GM21737 (cell line): ENCODE measurements around the gene AAK1.
"Not testable (repeated sequence)": the region's sequence is repeated elsewhere in the genome, so short reads cannot be mapped to it uniquely, and the experiment has no call there.

Source experiments
- ATAC-seq: cut with Tn5 transposase; IDR thresholded peaks from one replicate; pipeline ENCODE4 v1.9.1; 2021; ENCODE audit warnings: mild to moderate bottlenecking, moderate library complexity; ENCODE audit not compliant: unreplicated experiment

Gene AAK1

GRCh38 chr2:69628325-69629021 lies 15.1 kb downstream of the AAK1 start:
- ATAC-seq, result no peak

DNA sequence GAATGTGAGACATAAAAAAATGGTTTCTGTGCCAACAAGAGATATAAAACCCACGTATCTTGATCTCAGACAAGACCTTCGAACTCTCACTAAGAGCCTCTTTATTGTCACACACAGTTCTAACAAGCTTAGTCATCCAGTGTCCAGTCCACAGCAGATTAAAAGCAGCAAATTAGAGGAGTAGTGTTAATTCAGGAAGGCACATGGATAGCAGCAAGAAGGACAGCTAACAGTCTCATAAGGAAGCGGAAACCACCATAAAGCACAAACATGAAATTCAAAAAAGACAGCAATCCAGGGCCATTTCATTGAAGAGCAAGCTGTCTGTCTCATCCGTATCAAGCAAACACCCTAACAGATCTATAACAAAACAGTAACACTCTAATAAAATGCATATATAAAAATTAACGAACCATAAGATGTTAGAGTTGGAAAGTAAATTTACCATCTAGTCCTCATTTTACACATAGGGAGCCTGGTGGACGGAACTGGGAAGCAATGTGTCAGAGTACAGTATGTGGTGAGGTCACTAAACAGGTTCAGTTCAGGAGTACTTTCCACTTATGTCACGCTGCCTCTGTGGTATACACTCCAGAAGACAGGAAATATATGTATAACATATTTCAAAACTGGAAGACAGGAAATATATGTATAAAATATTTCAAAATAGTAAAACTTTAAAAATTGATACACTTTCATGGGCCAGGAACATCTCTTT lies 18.3 kb downstream of the AAK1 start:
- ATAC-seq, result no peak

DNA sequence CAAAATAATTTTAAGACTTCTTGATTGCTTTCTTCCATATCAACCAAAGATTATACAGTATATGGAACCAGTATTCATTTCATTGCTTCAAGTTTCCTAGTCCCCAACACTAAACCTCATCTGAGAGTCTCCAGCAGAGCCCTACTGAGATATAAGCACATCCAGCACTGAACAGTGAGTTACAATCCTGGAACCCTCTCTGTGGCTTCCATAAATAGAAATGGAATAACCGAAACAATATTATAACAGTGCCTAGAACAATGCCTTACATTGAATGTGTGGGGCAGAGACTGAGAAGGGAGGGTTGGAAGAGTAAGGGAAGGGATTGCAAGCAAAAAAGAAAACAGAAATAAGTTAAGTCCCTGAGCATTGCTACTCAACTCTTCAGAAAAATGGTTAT lies 18.9 kb downstream of the AAK1 start:
- ATAC-seq, result no peak

GRCh38 chr2:69624131-69624530 lies 19.4 kb downstream of the AAK1 start:
- no peak for ATAC-seq

GRCh38 chr2:69623236-69623635 lies 20.3 kb downstream of the AAK1 start:
- ATAC-seq, result no peak

- ATAC-seq, result not testable (repeated sequence)
These were observed 20.7 kb downstream of the AAK1 start for GRCh38 chr2:69622805-69623204.

- ATAC-seq, result not testable (repeated sequence)
These were observed 21.5 kb downstream of the AAK1 start for GRCh38 chr2:69622017-69622540.

DNA sequence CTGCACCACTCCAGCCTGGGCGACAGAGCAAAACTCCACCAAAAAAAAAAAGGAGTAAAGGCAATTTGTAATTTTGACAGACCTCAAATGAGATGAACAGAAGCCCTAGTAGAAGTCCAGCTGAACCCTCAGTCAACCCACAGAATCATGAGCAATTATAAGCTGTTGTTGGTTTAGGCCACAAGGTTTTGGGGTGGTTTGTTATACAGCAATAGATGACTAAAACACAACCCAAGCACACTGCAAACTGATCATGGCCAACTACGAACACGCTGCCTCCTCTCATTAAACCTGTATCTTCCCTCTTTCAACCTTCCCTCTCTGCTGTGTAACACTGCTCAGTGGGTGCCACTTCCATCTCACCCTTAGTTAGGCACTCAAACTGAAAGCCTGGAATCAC lies 22.1 kb downstream of the AAK1 start:
- ATAC-seq, result no peak

GRCh38 chr2:69620870-69621269 lies 22.7 kb downstream of the AAK1 start:
- ATAC-seq, result no peak

GRCh38 chr2:69619725-69620124 lies 23.8 kb downstream of the AAK1 start:
- no peak for ATAC-seq

GRCh38 chr2:69618362-69618761 lies 25.2 kb downstream of the AAK1 start:
- ATAC-seq, result no peak

GRCh38 chr2:69617744-69618143 lies 25.8 kb downstream of the AAK1 start:
- ATAC-seq, result no peak

DNA sequence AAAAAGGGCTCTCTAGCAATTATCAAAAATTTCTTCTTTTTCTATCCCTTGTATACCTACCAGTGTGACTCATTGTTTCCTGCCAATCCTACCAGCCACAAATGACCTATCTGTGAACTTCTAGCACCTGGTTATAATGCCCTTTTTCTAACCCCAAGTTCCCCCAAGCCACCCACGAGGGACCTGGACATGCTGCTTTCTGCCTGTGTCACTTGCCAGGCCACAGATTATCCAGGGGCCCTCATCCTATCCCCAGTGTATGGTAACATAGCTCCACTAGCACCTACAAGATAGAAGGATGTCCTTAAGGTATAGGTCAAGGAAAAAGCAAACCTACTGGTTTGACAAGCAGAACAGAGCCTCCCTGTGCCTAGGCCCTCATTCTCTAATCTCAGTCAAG lies 26.8 kb downstream of the AAK1 start:
- ATAC-seq, result no peak

DNA sequence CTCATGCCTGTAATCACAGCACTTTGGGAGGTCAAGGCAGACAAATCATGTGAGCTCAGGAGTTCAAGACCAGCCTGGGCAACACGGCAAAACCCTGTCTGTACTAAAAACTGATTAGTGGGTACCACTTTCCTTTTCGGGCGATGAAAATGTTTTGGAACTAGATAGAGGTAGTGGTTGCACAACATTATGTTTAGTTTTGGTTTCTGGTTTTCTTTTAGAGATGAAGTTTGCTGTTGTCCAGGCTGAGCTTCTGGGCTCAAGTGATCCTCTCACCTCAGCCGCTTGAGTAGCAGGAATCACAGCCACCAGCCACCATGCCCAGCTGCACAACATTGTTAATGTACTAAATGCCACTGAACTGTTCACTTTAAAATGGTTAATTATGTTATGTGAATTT lies 27.6 kb downstream of the AAK1 start:
- ATAC-seq, result no peak

- no peak for ATAC-seq
These were observed 28.4 kb downstream of the AAK1 start for GRCh38 chr2:69615078-69615625.

- ATAC-seq, result no peak
These were observed 30.8 kb downstream of the AAK1 start for GRCh38 chr2:69612707-69613106.

GRCh38 chr2:69612200-69612599 lies 31.3 kb downstream of the AAK1 start:
- ATAC-seq, result no peak

DNA sequence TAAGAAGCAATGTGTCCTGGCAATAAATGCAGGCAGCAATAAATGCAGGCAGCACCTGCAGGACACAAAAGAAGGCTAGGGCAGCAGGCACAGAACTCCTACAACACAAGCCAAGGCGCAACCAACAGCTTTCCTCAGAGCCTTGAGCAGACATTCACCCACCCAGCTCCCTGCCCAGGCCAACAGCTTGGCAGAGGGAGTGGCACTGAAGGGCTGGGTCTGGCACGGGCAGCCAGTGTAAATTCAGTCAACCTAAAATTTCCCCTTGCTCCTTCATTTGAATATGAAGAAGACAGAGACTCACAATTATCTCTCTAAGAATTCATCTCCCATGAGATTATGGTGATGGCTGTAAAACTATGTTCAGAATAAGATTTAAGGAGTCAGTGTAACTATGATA lies 35.4 kb downstream of the AAK1 start:
- no peak for ATAC-seq

DNA sequence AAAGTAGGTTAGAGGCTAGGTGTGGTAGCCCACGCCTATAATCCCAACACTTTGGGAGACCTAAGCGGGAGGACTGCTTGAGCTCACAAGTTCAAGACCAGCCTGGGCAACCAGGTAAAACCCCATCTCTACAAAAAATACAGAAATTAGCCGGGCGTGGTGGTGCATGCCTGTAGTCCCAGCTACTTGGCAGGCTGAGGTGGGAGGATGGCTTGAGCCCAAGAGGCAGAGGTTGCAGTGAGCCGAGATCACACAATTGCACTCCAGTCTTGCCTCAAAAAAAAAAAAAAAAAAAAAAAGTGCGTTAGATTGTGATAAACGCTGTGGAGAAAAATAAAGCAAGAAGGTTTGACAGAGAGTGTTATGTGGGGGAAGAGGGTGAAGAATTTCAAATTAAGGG lies 36.8 kb downstream of the AAK1 start:
- not testable (repeated sequence) for ATAC-seq

DNA sequence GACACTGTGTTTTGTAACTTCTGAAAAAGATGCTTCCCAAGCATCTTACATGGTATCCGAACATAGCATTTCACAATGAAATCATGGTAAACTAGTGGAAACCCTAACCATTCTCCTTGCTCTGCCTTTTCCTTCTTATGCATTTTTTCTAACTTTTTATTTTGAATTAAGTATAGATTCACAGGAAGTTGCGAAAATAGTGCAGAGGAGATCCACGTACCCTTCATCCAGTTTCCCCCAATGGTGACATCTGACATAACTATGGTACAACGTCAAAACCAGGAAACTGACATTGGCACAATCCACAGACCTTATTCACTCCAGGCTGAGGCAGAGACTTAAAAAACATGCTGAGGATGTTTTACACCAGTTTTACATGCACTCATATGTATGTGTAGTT lies 38.3 kb downstream of the AAK1 start:
- ATAC-seq, result no peak

DNA sequence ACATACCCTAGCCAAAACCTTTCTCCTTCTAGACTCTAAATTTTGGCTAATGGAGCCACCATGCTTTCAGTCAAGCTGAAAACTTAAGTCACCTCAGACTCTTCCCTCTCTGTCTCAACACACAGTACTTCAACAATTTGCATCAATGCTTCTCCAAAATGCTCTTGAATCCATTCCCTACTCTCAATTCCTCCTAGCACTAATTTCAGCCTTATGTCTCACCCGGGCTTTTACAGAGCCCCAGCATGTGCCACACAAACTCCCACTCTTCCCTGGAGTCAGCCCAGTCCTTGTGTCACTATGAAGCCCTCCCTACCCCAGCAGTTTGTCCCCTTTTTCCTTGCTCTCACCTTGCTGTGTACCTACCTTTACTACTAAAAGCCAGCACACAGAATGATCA lies 38.7 kb downstream of the AAK1 start:
- ATAC-seq, result no peak

DNA sequence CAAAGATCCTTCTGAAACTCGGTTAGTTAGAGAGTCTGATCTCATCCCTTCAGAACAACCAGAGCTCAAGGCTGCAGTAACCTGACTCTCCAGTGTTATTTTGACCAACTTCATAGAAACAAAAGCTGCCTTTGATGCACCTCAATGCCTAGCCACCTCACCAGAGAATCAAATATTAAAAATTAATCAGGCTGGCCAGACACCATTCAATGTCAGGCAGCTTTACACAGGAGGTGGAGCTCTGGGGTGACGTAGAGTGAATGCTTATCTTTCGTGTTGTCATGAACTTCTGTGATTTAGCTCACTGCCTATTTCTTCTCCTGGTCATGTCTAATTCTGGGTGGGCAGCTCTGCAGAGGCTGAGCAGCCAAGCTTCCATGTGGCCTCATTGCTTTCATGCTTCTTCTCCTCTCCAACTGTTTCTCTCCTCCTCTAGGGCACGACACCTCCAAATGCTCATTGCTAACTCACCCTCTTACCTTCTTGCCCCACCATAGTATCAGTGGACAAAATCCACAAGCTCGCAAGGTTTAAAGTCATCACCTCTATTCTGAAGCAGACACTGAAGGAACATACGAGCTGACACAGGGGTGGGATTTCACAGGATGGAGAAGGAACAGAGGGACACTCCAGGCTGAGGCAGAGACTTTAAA lies 39.4 kb downstream of the AAK1 start:
- ATAC-seq, result no peak
